CD4-positive, CD25-positive, alpha-beta regulatory T cell (primary cell): ENCODE measurements around the gene MARVELD3. TPM values are rescaled to one million over a fixed set of nuclear protein-coding genes. Genes with fewer than 3 reads are reported as not detected.
"Not testable (repeated sequence)": the region's sequence is repeated elsewhere in the genome, so short reads cannot be mapped to it uniquely, and the experiment has no call there.

Experiments
- ATAC-seq, 2 donors: fragments of 150-1000 bp; cut with Tn5 transposase; one replicate each; pipeline ENCODE4 v1.10.0; 2021; ENCODE audit warnings: low read depth in 2 of 2, moderate number of reproducible peaks in 2 of 2, moderate library complexity in 1 of 2
- DNase-seq, 3 donors: peaks; one replicate each; pipeline versions ENCODE4 v3.0.0 to v3.0.0-alpha.2; 2012 to 2022; ENCODE audit warnings: mixed read lengths in 1 of 3
- H3K27ac ChIP-seq: one replicate; pipeline ENCODE4 v1.7.0; 2013; ENCODE audit warnings: mild to moderate bottlenecking, low read length; ENCODE audit not compliant: insufficient read depth, poor library complexity, severe bottlenecking
- H3K27me3 ChIP-seq: one replicate; pipeline ENCODE4 v1.7.0; 2013; ENCODE audit warnings: low read length; ENCODE audit not compliant: control insufficient read depth, insufficient read depth
- H3K36me3 ChIP-seq: one replicate; pipeline ENCODE4 v1.7.0; 2013; ENCODE audit warnings: mild to moderate bottlenecking, low read length, moderate library complexity; ENCODE audit not compliant: control insufficient read depth, insufficient read depth
- H3K4me1 ChIP-seq: 2 replicates; pipeline ENCODE4 v1.7.0; 2013; ENCODE audit warnings: mild to moderate bottlenecking, low read length; ENCODE audit not compliant: insufficient read depth, control insufficient read depth, poor library complexity, severe bottlenecking
- H3K4me3 ChIP-seq: one replicate; pipeline ENCODE4 v1.7.0; 2013; ENCODE audit warnings: low read depth, mild to moderate bottlenecking, low read length, moderate library complexity
- H3K9me3 ChIP-seq, 2 experiments: 1 replicate in 1 of 2; 2 replicates in 1 of 2; pipeline ENCODE4 v1.7.0; 2013; ENCODE audit warnings: low read length in 2 of 2, mild to moderate bottlenecking in 1 of 2, moderate library complexity in 1 of 2; ENCODE audit not compliant: control insufficient read depth in 2 of 2
- H3K27ac Mint-ChIP-seq, 3 donors: one replicate each; pipeline ENCODE4 v1.8.0; 2020 to 2022; ENCODE audit warnings: mild to moderate bottlenecking in 3 of 3, mixed read lengths in 3 of 3, moderate library complexity in 2 of 3
- H3K27me3 Mint-ChIP-seq: one replicate; pipeline ENCODE4 v1.8.0; 2022; ENCODE audit warnings: mild to moderate bottlenecking, mixed read lengths
- H3K36me3 Mint-ChIP-seq: one replicate; pipeline ENCODE4 v1.8.0; 2020; ENCODE audit warnings: mixed read lengths
- H3K4me1 Mint-ChIP-seq, 4 donors: one replicate each; pipeline ENCODE4 v1.8.0; 2020 to 2022; ENCODE audit warnings: mixed read lengths in 4 of 4, mild to moderate bottlenecking in 1 of 4
- H3K4me3 Mint-ChIP-seq, 4 donors: one replicate each; pipeline ENCODE4 v1.8.0; 2020 to 2022; ENCODE audit warnings: mild to moderate bottlenecking in 4 of 4, mixed read lengths in 4 of 4, moderate library complexity in 3 of 4
- H3K9me3 Mint-ChIP-seq, 7 donors: one replicate each; pipeline ENCODE4 v1.8.0; 2020 to 2022; ENCODE audit warnings: mixed read lengths in 7 of 7, mild to moderate bottlenecking in 3 of 7, moderate library complexity in 2 of 7
- polyA plus RNA-seq, 4 donors: library from polyadenylated mRNA; unstranded; fragments of 300-500 nt; fragmentation: Illumina TruSeq; gene quantifications; one replicate each; pipeline ENCODE4 v1.2.3, GENCODE V29; 2021
- total RNA-seq: library from RNA; stranded (reverse); gene quantifications from one replicate; pipeline ENCODE4 v1.2.3, GENCODE V29; 2022

MARVELD3 gene, protein sequence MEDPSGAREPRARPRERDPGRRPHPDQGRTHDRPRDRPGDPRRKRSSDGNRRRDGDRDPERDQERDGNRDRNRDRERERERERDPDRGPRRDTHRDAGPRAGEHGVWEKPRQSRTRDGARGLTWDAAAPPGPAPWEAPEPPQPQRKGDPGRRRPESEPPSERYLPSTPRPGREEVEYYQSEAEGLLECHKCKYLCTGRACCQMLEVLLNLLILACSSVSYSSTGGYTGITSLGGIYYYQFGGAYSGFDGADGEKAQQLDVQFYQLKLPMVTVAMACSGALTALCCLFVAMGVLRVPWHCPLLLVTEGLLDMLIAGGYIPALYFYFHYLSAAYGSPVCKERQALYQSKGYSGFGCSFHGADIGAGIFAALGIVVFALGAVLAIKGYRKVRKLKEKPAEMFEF
- total RNA-seq (not detected), polyA plus RNA-seq (not detected)

DNA sequence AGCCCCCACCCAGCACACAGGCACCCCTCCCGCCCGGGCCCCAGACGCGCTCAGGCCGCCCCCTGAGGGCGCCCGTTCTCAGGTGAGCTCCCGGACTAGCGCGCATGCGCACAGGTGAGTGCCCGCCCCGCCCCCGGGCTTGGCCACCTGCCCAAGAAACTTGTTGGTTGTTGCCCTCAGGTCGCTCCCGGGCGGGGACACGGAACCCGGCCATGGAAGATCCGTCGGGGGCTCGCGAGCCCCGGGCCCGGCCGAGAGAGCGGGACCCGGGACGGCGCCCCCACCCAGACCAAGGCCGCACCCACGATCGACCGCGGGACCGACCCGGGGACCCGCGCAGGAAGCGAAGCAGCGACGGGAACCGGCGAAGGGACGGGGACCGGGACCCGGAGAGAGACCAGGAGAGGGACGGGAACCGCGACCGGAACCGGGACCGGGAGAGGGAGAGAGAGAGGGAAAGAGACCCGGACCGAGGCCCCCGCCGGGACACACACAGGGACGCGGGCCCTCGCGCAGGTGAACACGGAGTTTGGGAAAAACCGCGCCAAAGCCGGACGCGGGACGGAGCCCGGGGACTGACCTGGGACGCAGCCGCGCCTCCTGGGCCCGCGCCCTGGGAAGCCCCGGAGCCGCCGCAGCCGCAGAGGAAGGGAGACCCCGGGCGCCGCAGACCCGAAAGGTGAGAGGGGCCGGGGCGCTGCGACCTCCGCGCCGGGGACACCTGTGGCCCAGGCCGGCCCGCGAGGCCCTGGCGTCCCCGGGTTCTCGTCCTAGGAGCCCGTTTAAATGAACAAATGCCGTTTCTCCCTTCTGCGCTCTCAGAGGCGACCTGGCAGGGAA, at the start of gene MARVELD3:
Gene MARVELD3 (plus strand): TSS at position 167 of the 840 bp plus-strand sequence. CDS start 46 bp downstream, at position 213.
- peaks cover 0 to 11% (median 7%) of the 10 kb centered on the region in 4 donors for H3K4me1 Mint-ChIP-seq
- no peaks in the 10 kb centered on the region for H3K36me3 Mint-ChIP-seq
- Histone ChIP-seq H3K27me3 (peaks cover 9% of the 10 kb centered on the region), H3K36me3 (no peaks in the 10 kb centered on the region), H3K4me1 (peaks cover 20% of the 10 kb centered on the region), H3K27ac (no peak within 1 kb of the TSS), H3K9me3 (no peaks in the 10 kb centered on the region), H3K4me3 (no peak within 1 kb of the TSS)
- DNase-seq: peak in 1 of 3 donors; percentile 23
- peaks cover 23% of the 10 kb centered on the region for H3K27me3 Mint-ChIP-seq
- no peaks in the 10 kb centered on the region for H3K9me3 Mint-ChIP-seq
- no peak within 1 kb of the TSS for H3K27ac Mint-ChIP-seq
- peak within 1 kb of the TSS in 2 of 4 donors; percentile 63 to 81 for H3K4me3 Mint-ChIP-seq
- ATAC-seq: no peak

DNA sequence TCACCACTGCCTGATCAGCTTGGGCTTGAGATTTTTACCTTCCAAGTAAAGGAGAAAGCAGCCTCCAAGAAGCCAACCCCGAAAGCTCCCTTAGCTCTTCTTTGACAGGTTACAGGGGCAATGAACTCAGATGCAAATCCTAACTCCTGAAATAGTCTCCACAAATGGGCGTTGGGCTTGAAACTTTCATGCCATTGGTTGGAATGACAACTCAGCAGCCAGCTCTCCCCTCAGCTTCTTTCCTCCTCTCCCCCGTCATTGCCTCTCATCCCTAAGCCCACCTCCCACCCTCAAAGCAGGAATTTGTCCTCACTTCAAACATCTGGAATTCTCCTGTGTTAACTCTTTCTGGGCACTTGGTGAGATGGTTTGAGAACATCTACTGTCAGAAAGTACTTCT, 49.0 kb upstream of the MARVELD3 start, which contains the start of gene TAT:
Gene TAT (minus strand): TSS at position 122 of the 400 bp plus-strand sequence. CDS start 677 bp downstream, outside the sequence.
- Mint-ChIP-seq H3K36me3 (no peaks in the 10 kb centered on the region), H3K27ac (no peak within 1 kb of the TSS), H3K4me1 (no peaks in the 10 kb centered on the region), H3K27me3 (peaks cover 29% of the 10 kb centered on the region), H3K4me3 (no peak within 1 kb of the TSS), H3K9me3 (no peaks in the 10 kb centered on the region)
- H3K27me3 ChIP-seq: peaks cover 19% of the 10 kb centered on the region
- DNase-seq: no peak
- H3K36me3 ChIP-seq: no peaks in the 10 kb centered on the region
- no peaks in the 10 kb centered on the region for H3K9me3 ChIP-seq
- no peaks in the 10 kb centered on the region for H3K4me1 ChIP-seq
- no peak within 1 kb of the TSS for H3K27ac ChIP-seq
- ATAC-seq: no peak
- no peak within 1 kb of the TSS for H3K4me3 ChIP-seq

DNA sequence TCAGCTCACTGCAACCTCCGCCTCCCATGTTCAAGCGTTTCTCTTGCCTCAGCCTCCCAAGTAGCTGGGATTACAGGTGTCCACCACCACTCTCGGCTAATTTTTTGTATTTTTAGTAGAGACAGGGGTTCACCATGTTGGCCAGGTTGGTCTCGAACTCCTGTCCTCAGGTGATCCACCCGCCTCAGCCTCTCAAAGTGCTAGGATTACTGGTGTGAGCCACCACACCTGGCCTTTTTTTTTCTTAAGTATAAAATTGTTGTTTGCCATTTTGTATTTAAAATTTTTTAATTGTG, 43.5 kb upstream of the MARVELD3 start:
- H3K4me3 ChIP-seq, H3K27ac ChIP-seq, H3K9me3 ChIP-seq, DNase-seq, ATAC-seq, H3K9me3 Mint-ChIP-seq, H3K4me3 Mint-ChIP-seq, H3K4me1 Mint-ChIP-seq, H3K4me1 ChIP-seq, H3K36me3 Mint-ChIP-seq, H3K36me3 ChIP-seq: not testable (repeated sequence)
- peaks cover 12% of the 10 kb centered on the region for H3K27me3 ChIP-seq
- Mint-ChIP-seq H3K27ac (peak overlapping the region in 1 of 3 donors; percentile 26), H3K27me3 (peaks cover 25% of the 10 kb centered on the region)

DNA sequence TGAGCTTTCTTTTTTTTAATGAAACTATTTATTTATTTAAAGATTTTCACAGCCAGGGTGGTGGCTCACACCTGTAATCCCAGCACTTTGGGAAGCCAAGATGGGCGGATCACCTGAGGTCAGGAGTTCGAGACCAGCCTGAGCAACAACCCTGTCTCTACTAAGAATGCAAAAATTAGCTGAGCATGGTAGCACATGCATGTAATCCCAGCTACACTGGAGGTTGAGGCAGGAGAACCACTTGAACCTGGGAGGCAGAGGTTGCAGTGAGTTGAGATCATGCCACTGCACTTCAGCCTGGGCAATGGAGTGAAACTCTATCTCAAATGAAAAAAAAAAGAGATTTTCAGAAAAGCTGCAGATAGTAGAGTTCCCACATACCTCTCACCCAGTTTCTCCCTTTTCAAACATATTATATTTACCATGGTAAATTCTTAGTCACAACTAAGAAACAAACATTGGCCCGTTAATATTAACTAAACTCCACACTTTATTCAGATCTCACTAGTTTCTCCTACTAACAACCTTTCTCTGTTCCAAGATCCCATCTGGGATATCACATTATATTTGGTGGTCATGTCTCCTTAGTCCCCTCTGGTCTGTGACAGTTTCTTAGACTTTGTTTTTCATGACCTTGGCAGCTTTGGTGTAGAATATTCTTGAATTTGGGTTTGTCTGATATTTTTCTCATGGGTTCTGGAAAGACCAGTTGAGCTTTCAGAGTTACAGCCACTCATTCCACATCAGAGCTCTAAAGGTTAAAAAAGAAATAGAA, 41.3 kb upstream of the MARVELD3 start:
- Histone ChIP-seq H3K36me3 (no peaks in the 10 kb centered on the region), H3K27ac (no peak overlapping the region), H3K27me3 (peaks cover 8% of the 10 kb centered on the region), H3K9me3 (no peaks in the 10 kb centered on the region), H3K4me1 (no peaks in the 10 kb centered on the region), H3K4me3 (no peak overlapping the region)
- Mint-ChIP-seq H3K9me3 (peaks cover 0 to 3% (median 0%) of the 10 kb centered on the region in 7 donors), H3K4me1 (no peaks in the 10 kb centered on the region), H3K27me3 (peaks cover 31% of the 10 kb centered on the region), H3K27ac (no peak overlapping the region), H3K36me3 (no peaks in the 10 kb centered on the region), H3K4me3 (no peak overlapping the region)
- no peak for DNase-seq
- no peak for ATAC-seq

DNA sequence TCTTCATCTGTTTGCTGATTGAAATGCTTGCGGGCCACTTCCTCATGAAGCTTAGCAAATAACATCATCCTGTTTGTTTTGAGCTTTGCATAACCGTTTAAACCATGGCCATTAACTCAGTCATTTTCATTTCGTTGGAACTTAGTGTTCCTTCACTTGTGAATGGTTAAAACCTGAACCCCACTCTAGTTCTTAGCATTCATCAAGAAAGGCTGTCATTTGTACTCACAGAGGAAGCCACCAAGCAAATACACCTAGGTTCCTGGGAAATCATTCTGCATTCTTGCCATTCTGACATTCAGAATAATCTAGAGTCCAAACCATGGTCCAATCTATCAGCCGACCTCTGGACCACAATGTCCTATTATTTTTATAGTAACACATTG, 40.7 kb upstream of the MARVELD3 start:
- Mint-ChIP-seq H3K36me3 (no peaks in the 10 kb centered on the region), H3K9me3 (peaks cover 0 to 3% (median 0%) of the 10 kb centered on the region in 7 donors), H3K27me3 (peaks cover 31% of the 10 kb centered on the region), H3K27ac (no peak overlapping the region), H3K4me3 (no peak overlapping the region), H3K4me1 (no peaks in the 10 kb centered on the region)
- H3K36me3 ChIP-seq: no peaks in the 10 kb centered on the region
- peaks cover 8% of the 10 kb centered on the region for H3K27me3 ChIP-seq
- no peak overlapping the region for H3K27ac ChIP-seq
- no peaks in the 10 kb centered on the region for H3K4me1 ChIP-seq
- ATAC-seq (no peak), DNase-seq (no peak)
- no peak overlapping the region for H3K4me3 ChIP-seq
- no peaks in the 10 kb centered on the region for H3K9me3 ChIP-seq

DNA sequence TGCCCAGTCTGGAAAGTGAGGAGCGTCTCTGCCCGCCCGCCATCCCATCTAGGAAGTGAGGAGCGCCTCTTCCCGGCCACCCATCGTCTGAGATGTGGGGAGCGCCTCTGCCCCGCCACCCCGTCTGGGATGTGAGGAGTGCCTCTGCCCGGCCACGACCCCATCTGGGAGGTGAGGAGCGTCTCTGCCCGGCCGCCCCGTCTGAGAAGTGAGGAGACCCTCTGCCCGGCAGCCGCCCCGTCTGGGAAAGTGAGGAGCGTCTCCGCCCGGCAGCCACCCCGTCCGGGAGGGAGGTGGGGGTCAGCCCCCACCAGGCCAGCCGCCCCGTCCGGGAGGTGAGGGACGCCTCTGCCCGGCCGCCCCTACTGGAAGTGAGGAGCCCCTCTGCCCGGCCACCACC, 36.6 kb upstream of the MARVELD3 start:
- not testable (repeated sequence) for H3K4me1 ChIP-seq, H3K4me1 Mint-ChIP-seq, H3K27ac Mint-ChIP-seq, H3K36me3 Mint-ChIP-seq, ATAC-seq, H3K9me3 ChIP-seq, DNase-seq, H3K9me3 Mint-ChIP-seq, H3K4me3 Mint-ChIP-seq, H3K4me3 ChIP-seq, H3K27ac ChIP-seq, H3K36me3 ChIP-seq
- peaks cover 51% of the 10 kb centered on the region for H3K27me3 Mint-ChIP-seq
- peaks cover 16% of the 10 kb centered on the region for H3K27me3 ChIP-seq

DNA sequence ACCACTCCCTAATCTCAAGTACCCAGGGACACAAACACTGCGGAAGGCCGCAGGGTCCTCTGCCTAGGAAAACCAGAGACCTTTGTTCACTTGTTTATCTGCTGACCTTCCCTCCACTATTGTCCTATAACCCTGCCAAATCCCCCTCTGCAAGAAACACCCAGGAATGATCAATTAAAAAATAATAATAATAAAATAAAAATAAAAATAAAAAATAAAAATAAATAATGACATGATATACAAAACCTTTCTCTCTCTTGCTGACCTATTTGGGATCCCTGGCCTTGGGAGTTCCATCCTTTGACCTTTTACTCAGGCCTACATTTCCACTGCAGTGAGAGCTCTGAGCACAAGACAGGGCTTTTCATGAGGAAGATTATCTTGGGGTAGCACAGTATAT, 35.9 kb upstream of the MARVELD3 start:
- H3K4me3 ChIP-seq, DNase-seq, H3K4me1 ChIP-seq, H3K27ac ChIP-seq, H3K4me1 Mint-ChIP-seq, H3K9me3 Mint-ChIP-seq, H3K36me3 ChIP-seq, H3K27ac Mint-ChIP-seq, H3K9me3 ChIP-seq, H3K36me3 Mint-ChIP-seq, ATAC-seq, H3K4me3 Mint-ChIP-seq: not testable (repeated sequence)
- peaks cover 51% of the 10 kb centered on the region for H3K27me3 Mint-ChIP-seq
- H3K27me3 ChIP-seq: peaks cover 16% of the 10 kb centered on the region
